Prostate gland (tissue), 2 donors: ENCODE results near the gene ANGPTL2.

Source experiments
- CTCF ChIP-seq, 4 experiments: fragments of 200-600 bp in 2 of 4; fragments of 450-650 bp in 2 of 4; sonication (generic) in 2 of 4; IDR thresholded peaks; 1 replicate in 3 of 4; 2 replicates in 1 of 4; pipeline ENCODE4 v1.5.1; 2016 to 2019; ENCODE audit warnings: antibody characterized with exemption in 4 of 4, mild to moderate bottlenecking in 2 of 4, moderate library complexity in 2 of 4
- POLR2A ChIP-seq: fragments of 450-650 bp; IDR thresholded peaks from one replicate; pipeline ENCODE4 v1.6.1; 2016; ENCODE audit warnings: antibody characterized with exemption, mild to moderate bottlenecking
- POLR2AphosphoS5 ChIP-seq: sonication (generic); formaldehyde crosslinking; IDR thresholded peaks from one replicate; pipeline ENCODE4 v1.6.1; 2017; ENCODE audit warnings: antibody characterized with exemption

GRCh38 chr9:127050152-127050551, 72.3 kb downstream of the ANGPTL2 start:
- no peak for TF ChIP-seq CTCF (IDR thresholded peaks at IDR 0.05)
- TF ChIP-seq POLR2A: no peak
- no peak for TF ChIP-seq POLR2AphosphoS5
